AG04450 (cell line): Measurements from ENCODE around the gene ATRIP. TPM values are rescaled to one million over a fixed set of nuclear protein-coding genes. Genes with fewer than 3 reads are reported as not detected.

Experiments
- CTCF ChIA-PET: fragments of 300-600, 350-600 bp; formaldehyde crosslinking; extraction: SDS; loops from one replicate; lab custom pipeline; 2022; ENCODE audit warnings: antibody characterized with exemption, inconsistent platforms; lab: Charles Lee
- POLR2A ChIA-PET: fragments of 350-600 bp; formaldehyde crosslinking; extraction: SDS; loops from one replicate; lab custom pipeline; 2021; ENCODE audit warnings: antibody characterized with exemption, inconsistent platforms; lab: Yijun Ruan, JAX
- DNase-seq: peaks from one replicate; pipeline ENCODE4 v3.0.0-alpha.2; 2011; ENCODE audit warnings: low read depth, low spot score
- H3K27ac ChIP-seq: one replicate; pipeline ENCODE4 v1.5.1; 2012; ENCODE audit warnings: low read depth, low read length, control low read depth
- H3K27me3 ChIP-seq: one replicate; pipeline ENCODE4 v1.6.0; 2012; ENCODE audit warnings: low read length; ENCODE audit not compliant: control insufficient read depth, insufficient read depth
- H3K4me3 ChIP-seq: 2 replicates; pipeline ENCODE4 v1.5.1; 2011; ENCODE audit warnings: mild to moderate bottlenecking, low read depth, low read length, control low read depth
- H3K9me3 ChIP-seq: 2 replicates; pipeline ENCODE4 v1.5.1; 2012; ENCODE audit warnings: low read length; ENCODE audit not compliant: control insufficient read depth, insufficient read depth
- polyA plus RNA-seq: library from polyadenylated mRNA; depleted of rRNA; stranded (reverse); fragments of >200 nt; gene quantifications from 2 replicates; pipeline ENCODE4 v1.2.3, GENCODE V29; 2011
- TF ChIP-seq, protein P1 (sequence below): IDR thresholded peaks from 2 replicates; pipeline ENCODE4 v1.5.1; 2011; ENCODE audit warnings: low read depth, low read length, control low read depth, inconsistent platforms

ATRIP gene
- polyA plus RNA-seq, 1 experiment: 5.8 TPM

DNA sequence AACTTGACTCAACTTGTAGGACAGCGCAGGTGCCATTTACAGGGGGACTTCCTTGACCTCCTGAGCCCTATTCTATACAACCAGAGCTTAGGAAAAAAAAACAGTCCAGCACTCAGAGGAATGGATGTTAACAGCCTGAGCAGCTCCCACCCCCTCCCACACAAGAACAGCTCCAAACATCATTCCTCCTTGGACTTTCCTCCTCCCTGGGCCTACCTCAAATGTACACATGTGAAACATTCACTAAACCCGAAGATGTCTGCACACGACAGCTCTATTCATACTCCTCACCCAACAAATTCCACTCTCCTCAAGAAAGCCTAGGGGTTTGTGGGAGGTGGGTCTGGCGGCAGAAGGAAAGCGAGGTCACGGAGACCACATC lies 503 bp upstream of the ATRIP start:
- Histone ChIP-seq H3K27me3 (no peaks in the 10 kb centered on the region), H3K9me3 (no peaks in the 10 kb centered on the region; the same call in 1 of the 2 replicates), H3K4me3 (peak overlapping the region; percentile 95), H3K27ac (peak overlapping the region; percentile 31)
- CTCF ChIA-PET: interaction anchor here (0.6 to 5.5 kb wide), 3 partner anchors 10 to 161 kb away, joined by 3 to 68 read pairs (median 6); no protein-coding TSS in a partner anchor
- no peak for DNase-seq
- TF ChIP-seq, protein P1, sequence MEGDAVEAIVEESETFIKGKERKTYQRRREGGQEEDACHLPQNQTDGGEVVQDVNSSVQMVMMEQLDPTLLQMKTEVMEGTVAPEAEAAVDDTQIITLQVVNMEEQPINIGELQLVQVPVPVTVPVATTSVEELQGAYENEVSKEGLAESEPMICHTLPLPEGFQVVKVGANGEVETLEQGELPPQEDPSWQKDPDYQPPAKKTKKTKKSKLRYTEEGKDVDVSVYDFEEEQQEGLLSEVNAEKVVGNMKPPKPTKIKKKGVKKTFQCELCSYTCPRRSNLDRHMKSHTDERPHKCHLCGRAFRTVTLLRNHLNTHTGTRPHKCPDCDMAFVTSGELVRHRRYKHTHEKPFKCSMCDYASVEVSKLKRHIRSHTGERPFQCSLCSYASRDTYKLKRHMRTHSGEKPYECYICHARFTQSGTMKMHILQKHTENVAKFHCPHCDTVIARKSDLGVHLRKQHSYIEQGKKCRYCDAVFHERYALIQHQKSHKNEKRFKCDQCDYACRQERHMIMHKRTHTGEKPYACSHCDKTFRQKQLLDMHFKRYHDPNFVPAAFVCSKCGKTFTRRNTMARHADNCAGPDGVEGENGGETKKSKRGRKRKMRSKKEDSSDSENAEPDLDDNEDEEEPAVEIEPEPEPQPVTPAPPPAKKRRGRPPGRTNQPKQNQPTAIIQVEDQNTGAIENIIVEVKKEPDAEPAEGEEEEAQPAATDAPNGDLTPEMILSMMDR: no peak
- POLR2A ChIA-PET: interaction anchor here (0.6 to 1.6 kb wide), 10 partner anchors 10 to 910 kb away, joined by 3 to 8 read pairs (median 4); partner anchors contain the start of gene NME6

DNA sequence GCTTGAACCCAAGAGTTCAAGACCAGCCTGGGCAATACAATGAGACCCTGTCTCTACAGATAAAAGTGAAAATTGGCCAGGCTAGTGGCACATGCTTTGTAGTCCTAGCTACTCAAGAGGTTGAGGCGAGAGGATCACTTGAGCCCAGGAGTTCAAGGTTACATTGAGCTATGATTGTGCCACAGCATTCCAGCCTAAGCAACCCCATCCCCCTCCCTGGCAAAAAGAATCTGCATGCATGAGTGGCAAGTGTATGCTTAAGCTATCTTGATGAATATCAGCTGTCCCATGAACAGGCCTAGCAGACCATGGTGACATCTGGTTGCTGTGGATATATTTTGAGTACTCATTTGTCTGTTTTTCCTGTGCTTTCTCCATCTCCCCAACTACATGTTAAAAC lies 4.7 kb downstream of the ATRIP start:
- CTCF ChIA-PET: interaction anchor here (1.2 to 1.7 kb wide), 2 partner anchors 15 to 98 kb away, joined by 3 to 8 read pairs; no protein-coding TSS in a partner anchor
- Histone ChIP-seq H3K9me3 (no peaks in the 10 kb centered on the region; the same call in 1 of the 2 replicates), H3K4me3 (no peak overlapping the region), H3K27ac (no peak overlapping the region), H3K27me3 (no peaks in the 10 kb centered on the region)
- POLR2A ChIA-PET: interaction anchor here (0.6 kb wide), 1 partner anchor 239 kb away, joined by 4 read pairs; no protein-coding TSS in a partner anchor
- no peak for DNase-seq
- TF ChIP-seq, protein P1: no peak

DNA sequence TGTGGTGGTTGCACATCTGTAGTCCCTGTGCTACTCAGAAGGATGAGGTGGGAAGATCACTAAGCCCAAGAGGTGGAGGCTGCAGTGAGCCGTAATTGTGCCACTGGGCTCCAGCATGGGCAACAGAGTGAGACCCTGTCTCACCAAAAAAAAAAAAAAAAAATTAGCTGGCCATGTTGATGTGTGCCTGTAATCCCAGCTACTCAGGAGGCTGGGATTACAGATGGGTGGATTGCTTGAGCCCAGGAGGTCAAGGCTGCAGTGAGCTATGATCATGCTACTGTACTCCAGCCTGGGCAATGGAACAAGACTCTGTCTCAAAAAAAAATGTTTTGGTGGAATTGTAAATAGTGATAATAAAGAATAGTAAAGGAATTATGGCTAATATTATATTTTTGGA lies 9.9 kb downstream of the ATRIP start:
- POLR2A ChIA-PET: no interaction called here
- Histone ChIP-seq H3K27ac (no peak overlapping the region), H3K4me3 (no peak overlapping the region), H3K9me3 (no peaks in the 10 kb centered on the region), H3K27me3 (no peaks in the 10 kb centered on the region)
- TF ChIP-seq, protein P1: no peak
- DNase-seq: no peak
- CTCF ChIA-PET: interaction anchor here (3.1 kb wide), 1 partner anchor 21 kb away, joined by 23 read pairs; no protein-coding TSS in a partner anchor

DNA sequence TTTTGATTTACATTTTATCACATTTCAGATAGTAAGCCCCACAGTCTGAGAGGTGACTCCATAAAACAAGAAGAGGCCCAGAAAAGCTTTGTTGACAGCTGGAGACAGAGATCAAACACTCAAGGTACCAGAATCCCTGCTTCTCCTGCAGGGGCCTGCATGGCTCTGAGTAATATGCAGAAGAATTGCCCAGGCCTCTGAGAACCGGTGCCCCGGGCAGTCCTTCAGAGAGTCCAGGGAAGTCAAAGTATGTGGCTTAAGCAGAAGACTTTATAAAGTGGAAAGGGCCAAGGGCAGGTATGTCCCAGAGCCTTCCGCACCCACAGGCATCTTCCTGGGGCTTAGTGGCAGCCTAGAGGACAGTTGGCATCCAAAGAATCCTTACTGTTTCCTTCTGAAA lies 12.8 kb downstream of the ATRIP start:
- CTCF ChIA-PET: interaction anchor here (1.0 to 3.1 kb wide), 2 partner anchors 24 to 90 kb away, joined by 3 to 23 read pairs; no protein-coding TSS in a partner anchor
- TF ChIP-seq, protein P1: no peak
- no peaks in the 10 kb centered on the region for H3K27me3 ChIP-seq
- H3K27ac ChIP-seq: no peak overlapping the region
- DNase-seq: no peak
- no peaks in the 10 kb centered on the region for H3K9me3 ChIP-seq
- POLR2A ChIA-PET: no interaction called here
- H3K4me3 ChIP-seq: no peak overlapping the region

DNA sequence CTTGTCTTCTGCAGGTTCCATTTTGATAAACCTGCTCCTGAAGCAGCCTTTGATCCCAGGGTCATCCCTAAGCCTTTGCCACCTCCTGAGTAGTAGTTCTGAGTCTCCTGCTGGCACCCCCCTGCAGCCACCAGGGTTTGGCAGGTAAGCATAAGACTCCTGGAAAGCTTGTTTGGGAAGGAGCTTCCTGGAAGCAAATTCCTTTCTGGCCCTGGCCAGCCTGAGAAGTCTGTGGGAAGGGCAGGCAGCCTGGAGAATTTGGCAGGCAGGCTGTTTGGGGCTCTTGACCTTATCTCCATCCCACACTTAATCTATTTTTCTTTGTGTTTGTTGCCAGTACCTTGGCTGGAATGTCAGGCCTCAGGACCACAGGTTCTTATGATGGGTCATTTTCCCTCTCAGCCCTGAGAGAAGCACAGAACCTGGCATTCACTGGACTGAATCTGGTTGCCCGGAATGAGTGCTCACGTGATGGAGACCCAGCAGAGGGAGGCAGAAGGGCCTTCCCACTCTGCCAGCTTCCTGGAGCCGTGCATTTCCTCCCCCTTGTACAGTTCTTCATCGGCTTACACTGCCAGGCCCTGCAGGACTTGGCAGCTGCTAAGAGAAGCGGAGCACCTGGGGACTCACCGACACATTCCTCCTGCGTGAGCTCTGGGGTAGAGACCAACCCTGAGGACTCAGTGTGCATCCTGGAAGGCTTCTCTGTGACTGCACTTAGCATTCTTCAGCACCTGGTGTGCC lies 13.4 kb downstream of the ATRIP start:
- H3K4me3 ChIP-seq: no peak overlapping the region
- TF ChIP-seq, protein P1: no peak
- no peak overlapping the region for H3K27ac ChIP-seq
- POLR2A ChIA-PET: interaction anchor here (0.5 to 0.6 kb wide), 2 partner anchors 91 to 261 kb away, joined by 3 to 5 read pairs; no protein-coding TSS in a partner anchor
- no peak for DNase-seq
- H3K27me3 ChIP-seq: no peaks in the 10 kb centered on the region
- H3K9me3 ChIP-seq: no peaks in the 10 kb centered on the region
- CTCF ChIA-PET: interaction anchor here (1.1 kb wide), 1 partner anchor 24 kb away, joined by 3 read pairs; no protein-coding TSS in a partner anchor
